Measurements from ENCODE around the gene KIF24. TPM values are rescaled to one million over a fixed set of nuclear protein-coding genes. Genes with fewer than 3 reads are reported as not detected.

Gene KIF24
- total RNA-seq, 4 donors from 2014 or later, result 2.1 to 5.2 (median 2.9) TPM

- Histone ChIP-seq H3K4me1 (peaks cover 0 to 15% (median 0%) of the 10 kb centered on the region in 4 donors), H3K27ac (no peak overlapping the region), H3K27me3 (no peaks in the 10 kb centered on the region), H3K4me3 (no peak overlapping the region), H3K36me3 (peaks cover 0 to 13% (median 0%) of the 10 kb centered on the region in 3 donors), H3K9me3 (no peaks in the 10 kb centered on the region)
- TF ChIP-seq POLR2A (IDR thresholded peaks at IDR 0.05), result no peak
- TF ChIP-seq, protein P1, sequence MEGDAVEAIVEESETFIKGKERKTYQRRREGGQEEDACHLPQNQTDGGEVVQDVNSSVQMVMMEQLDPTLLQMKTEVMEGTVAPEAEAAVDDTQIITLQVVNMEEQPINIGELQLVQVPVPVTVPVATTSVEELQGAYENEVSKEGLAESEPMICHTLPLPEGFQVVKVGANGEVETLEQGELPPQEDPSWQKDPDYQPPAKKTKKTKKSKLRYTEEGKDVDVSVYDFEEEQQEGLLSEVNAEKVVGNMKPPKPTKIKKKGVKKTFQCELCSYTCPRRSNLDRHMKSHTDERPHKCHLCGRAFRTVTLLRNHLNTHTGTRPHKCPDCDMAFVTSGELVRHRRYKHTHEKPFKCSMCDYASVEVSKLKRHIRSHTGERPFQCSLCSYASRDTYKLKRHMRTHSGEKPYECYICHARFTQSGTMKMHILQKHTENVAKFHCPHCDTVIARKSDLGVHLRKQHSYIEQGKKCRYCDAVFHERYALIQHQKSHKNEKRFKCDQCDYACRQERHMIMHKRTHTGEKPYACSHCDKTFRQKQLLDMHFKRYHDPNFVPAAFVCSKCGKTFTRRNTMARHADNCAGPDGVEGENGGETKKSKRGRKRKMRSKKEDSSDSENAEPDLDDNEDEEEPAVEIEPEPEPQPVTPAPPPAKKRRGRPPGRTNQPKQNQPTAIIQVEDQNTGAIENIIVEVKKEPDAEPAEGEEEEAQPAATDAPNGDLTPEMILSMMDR (IDR thresholded peaks at IDR 0.05), result no peak
- DNase-seq, result no peak
These were observed 5.3 kb upstream of the KIF24 start for GRCh38 chr9:34334337-34334824.

DNA sequence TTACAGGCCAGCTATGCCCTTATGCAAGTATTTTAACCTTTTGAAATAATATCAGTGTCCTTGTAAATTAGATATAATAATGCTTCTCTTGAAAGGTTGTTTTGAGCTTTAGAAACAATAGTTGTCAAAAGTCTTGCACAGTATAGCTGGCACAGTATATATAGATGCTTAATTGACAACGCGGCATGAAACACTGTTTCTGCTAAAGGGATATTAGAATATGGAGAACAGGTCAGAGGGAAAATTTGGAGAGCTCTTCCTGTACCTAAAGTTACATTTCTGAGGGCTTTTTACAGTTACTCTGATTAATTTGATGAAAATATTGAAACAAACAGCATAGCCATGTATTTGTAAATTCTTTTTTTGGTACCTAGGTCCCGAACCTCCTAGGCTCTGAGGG is 4.8 kb upstream of the KIF24 start:
- DNase-seq, result no peak
- TF ChIP-seq, protein P1 (IDR thresholded peaks at IDR 0.05), result no peak
- Histone ChIP-seq H3K4me1 (peaks cover 0 to 16% (median 0%) of the 10 kb centered on the region in 4 donors), H3K9me3 (no peaks in the 10 kb centered on the region), H3K27me3 (no peaks in the 10 kb centered on the region), H3K4me3 (no peak overlapping the region), H3K27ac (no peak overlapping the region), H3K36me3 (peaks cover 0 to 7% (median 0%) of the 10 kb centered on the region in 3 donors)

DNA sequence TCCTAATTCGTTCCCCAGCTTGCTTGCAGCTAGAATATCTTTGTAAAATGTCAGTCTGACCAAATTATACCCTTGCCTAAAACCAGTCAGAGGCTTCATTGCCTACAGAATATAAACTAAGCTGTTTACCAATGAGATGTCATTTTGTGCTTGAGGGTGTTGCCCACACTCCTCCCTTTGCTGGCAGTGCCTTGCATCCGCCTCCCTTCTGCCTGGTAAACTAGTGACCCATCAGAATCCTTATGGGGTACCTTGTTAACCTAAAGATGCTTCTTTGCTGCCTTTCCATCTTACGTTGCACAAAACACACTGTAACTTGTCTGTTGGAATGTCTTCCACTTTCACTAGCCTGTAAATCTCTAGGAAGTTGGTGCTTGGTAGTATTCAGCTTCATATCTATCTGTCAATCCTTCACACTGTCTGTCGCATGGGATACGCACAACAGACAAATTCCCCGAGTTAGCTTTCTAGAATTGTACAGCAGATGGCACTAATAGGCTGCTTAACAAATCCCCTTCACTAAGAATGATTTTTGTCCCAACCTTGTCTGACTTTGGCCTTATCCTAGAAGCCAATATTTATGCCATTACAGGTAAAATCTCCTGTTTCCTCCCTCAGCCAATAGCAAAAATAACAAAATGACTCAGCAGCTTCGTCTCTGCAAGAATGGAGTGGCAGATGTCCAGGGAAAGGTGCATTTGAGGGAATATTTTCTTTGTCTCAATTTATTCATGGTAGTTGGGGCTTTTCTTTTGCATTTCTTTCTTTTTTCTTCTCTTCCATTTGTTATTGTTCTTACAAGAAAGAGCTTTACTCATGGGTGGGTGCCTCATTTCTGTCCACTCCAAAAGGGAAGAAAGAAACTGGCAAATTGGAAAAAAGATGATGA is 3.3 kb upstream of the KIF24 start:
- TF ChIP-seq POLR2A (IDR thresholded peaks at IDR 0.05), result no peak
- TF ChIP-seq, protein P1 (IDR thresholded peaks at IDR 0.05), result peak in 5 of 6 experiments; percentile 6 to 88 (median 75)
- no peak overlapping the region for H3K4me3 ChIP-seq
- peaks cover 0 to 3% (median 0%) of the 10 kb centered on the region in 3 donors for H3K36me3 ChIP-seq
- H3K27ac ChIP-seq, result no peak overlapping the region
- H3K4me1 ChIP-seq, result peaks cover 0 to 28% (median 0%) of the 10 kb centered on the region in 4 donors
- H3K9me3 ChIP-seq, result no peaks in the 10 kb centered on the region
- no peak for DNase-seq
- no peaks in the 10 kb centered on the region for H3K27me3 ChIP-seq

DNA sequence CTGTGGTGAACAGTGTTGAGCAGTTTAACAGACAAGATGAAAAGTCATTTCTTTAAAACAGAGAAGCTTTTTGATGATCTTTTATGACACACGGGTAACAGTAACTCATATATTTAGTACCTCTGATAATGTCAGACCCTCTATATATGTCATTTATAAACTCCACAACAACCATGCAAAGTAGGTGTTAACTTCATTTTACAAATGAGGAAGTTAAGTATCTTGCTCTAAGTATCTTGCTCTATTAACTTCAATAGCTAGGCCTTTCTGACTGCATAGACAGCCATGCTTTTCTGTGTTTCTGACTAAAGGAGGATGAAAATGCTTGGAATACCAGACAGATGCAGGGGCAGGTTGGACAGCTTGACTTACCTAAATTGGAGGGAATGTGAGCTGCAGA is 2.1 kb upstream of the KIF24 start:
- no peak for TF ChIP-seq POLR2A (IDR thresholded peaks at IDR 0.05)
- TF ChIP-seq, protein P1 (IDR thresholded peaks at IDR 0.05), result no peak
- no peaks in the 10 kb centered on the region for H3K27me3 ChIP-seq
- H3K4me3 ChIP-seq, result no peak overlapping the region
- H3K36me3 ChIP-seq, result no peaks in the 10 kb centered on the region
- H3K4me1 ChIP-seq, result peaks cover 0 to 28% (median 0%) of the 10 kb centered on the region in 4 donors
- no peak overlapping the region for H3K27ac ChIP-seq
- DNase-seq, result no peak
- H3K9me3 ChIP-seq, result no peaks in the 10 kb centered on the region

GRCh38 chr9:34328500-34328986 is 525 bp downstream of the KIF24 start:
- peak overlapping the region; percentile 55 to 91 (median 72) for H3K4me3 ChIP-seq
- TF ChIP-seq, protein P1 (IDR thresholded peaks at IDR 0.05), result no peak
- peaks cover 0 to 28% (median 0%) of the 10 kb centered on the region in 4 donors for H3K4me1 ChIP-seq
- no peaks in the 10 kb centered on the region for H3K36me3 ChIP-seq
- H3K27ac ChIP-seq, result peak overlapping the region; percentile 51 to 63 (median 60)
- DNase-seq, result no peak
- no peaks in the 10 kb centered on the region for H3K9me3 ChIP-seq
- no peaks in the 10 kb centered on the region for H3K27me3 ChIP-seq
